ENCODE data around the gene FFAR2. TPM values are rescaled to one million over a fixed set of nuclear protein-coding genes. Genes with fewer than 3 reads are reported as not detected.
"Not testable (repeated sequence)": the region's sequence is repeated elsewhere in the genome, so short reads cannot be mapped to it uniquely, and the experiment has no call there.

FFAR2 gene
- total and polyA plus RNA-seq, 4 donors: 1.2 to 113 (median 4.4) TPM

DNA sequence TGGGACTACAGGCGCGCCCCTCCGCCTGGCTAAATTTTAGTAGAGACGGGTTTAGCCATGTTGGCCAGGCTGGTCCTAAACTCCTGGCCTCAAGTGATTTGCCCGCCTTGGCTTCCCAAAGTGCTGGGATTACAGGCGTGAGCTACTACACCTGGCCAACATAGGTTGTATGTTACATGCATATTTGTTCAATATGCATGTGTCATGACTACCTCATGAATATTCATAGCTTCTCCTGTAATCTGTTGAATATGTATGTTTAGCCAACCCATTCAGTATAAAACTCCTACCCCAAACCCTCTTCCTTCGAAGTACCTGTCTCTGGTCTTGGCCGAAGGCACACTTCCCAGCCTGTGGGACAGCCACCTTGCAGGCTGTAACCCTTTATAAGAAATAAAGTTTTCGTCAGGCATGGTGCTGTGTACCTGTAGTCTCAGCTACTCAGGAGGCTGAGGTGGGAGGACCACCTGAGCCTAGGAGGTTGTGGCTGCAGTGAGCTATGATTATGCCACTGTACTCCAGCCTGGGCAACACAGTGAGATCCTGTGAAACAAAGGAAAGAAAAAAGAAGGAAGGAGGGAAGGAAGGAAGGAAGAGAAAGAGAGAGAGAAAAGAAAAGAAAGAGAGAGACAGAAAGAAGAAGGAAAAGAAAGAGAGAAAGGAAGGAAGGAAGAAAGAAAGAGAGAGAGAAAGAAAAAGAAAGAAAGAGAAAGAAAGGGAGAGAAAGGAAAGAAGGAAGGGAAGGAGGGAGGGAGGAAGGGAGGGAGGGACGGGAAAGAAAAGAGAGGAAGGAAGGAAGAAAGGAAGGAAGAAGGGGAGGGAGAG is 47.9 kb upstream of the FFAR2 start:
- no peak for ATAC-seq (ENCODE audit: insufficient read depth, low FRiP score)
- H3K27ac ChIP-seq (ENCODE audit: low read depth in 1 of 2, low read length in 1 of 2): peak overlapping the region in 1 of 2 donors; percentile 17
- H3K9ac ChIP-seq (ENCODE audit: insufficient read depth in 1 of 2, low read length in 2 of 2): no peak overlapping the region
- peaks cover 0 to 5% (median 3%) of the 10 kb centered on the region in 5 donors for H3K4me1 ChIP-seq (ENCODE audit: control insufficient read depth in 5 of 5, insufficient read depth in 5 of 5, low read length in 5 of 5)
- no peaks in the 10 kb centered on the region for H3K9me3 ChIP-seq (ENCODE audit: control insufficient read depth in 4 of 4, insufficient read depth in 3 of 4, low read length in 3 of 4)
- WGBS, 2 donors: 80 to 82% methylated on average over 10 of the region's 10 CpGs
- DNase-seq: no peak
- no peak overlapping the region for H3K4me3 ChIP-seq
- no peaks in the 10 kb centered on the region for H3K36me3 ChIP-seq (ENCODE audit: control insufficient read depth in 4 of 4, insufficient read depth in 4 of 4, low read length in 4 of 4)
- TF ChIP-seq, protein P1, sequence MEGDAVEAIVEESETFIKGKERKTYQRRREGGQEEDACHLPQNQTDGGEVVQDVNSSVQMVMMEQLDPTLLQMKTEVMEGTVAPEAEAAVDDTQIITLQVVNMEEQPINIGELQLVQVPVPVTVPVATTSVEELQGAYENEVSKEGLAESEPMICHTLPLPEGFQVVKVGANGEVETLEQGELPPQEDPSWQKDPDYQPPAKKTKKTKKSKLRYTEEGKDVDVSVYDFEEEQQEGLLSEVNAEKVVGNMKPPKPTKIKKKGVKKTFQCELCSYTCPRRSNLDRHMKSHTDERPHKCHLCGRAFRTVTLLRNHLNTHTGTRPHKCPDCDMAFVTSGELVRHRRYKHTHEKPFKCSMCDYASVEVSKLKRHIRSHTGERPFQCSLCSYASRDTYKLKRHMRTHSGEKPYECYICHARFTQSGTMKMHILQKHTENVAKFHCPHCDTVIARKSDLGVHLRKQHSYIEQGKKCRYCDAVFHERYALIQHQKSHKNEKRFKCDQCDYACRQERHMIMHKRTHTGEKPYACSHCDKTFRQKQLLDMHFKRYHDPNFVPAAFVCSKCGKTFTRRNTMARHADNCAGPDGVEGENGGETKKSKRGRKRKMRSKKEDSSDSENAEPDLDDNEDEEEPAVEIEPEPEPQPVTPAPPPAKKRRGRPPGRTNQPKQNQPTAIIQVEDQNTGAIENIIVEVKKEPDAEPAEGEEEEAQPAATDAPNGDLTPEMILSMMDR (IDR thresholded peaks at IDR 0.05; ENCODE audit: control extremely low read depth, extremely low read depth): no peak
- H3K27me3 ChIP-seq (ENCODE audit: control insufficient read depth in 3 of 3, insufficient read depth in 3 of 3, low read length in 2 of 3): no peaks in the 10 kb centered on the region

DNA sequence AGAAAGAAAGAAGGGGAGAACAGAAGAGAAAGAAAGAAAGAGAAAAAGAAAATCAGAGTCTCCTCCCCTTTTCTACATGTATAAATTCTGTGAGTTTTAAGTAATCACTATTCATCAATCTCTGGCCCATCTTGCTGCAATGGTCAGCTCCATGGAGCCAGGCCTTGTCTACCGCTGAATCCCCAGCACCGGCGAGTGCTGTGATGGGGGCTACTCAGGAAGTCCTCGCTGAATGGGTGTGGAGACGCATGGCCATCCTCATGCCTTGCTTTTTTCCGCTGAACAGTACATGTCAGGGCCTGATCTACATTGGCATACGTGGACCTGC is 47.3 kb upstream of the FFAR2 start:
- ATAC-seq (ENCODE audit: insufficient read depth, low FRiP score): no peak
- H3K9ac ChIP-seq (ENCODE audit: insufficient read depth in 1 of 2, low read length in 2 of 2): no peak overlapping the region
- no peak overlapping the region for H3K27ac ChIP-seq (ENCODE audit: low read depth in 1 of 2, low read length in 1 of 2)
- no peaks in the 10 kb centered on the region for H3K27me3 ChIP-seq (ENCODE audit: control insufficient read depth in 3 of 3, insufficient read depth in 3 of 3, low read length in 2 of 3)
- H3K4me1 ChIP-seq (ENCODE audit: control insufficient read depth in 5 of 5, insufficient read depth in 5 of 5, low read length in 5 of 5): peaks cover 0 to 3% (median 3%) of the 10 kb centered on the region in 5 donors
- 95 to 98% methylated on average over 7 of the region's 7 CpGs for WGBS, 2 donors
- H3K9me3 ChIP-seq (ENCODE audit: control insufficient read depth in 4 of 4, insufficient read depth in 3 of 4, low read length in 3 of 4): no peaks in the 10 kb centered on the region
- no peaks in the 10 kb centered on the region for H3K36me3 ChIP-seq (ENCODE audit: control insufficient read depth in 4 of 4, insufficient read depth in 4 of 4, low read length in 4 of 4)
- no peak for DNase-seq
- TF ChIP-seq, protein P1 (IDR thresholded peaks at IDR 0.05; ENCODE audit: control extremely low read depth, extremely low read depth): no peak
- H3K4me3 ChIP-seq: no peak overlapping the region

DNA sequence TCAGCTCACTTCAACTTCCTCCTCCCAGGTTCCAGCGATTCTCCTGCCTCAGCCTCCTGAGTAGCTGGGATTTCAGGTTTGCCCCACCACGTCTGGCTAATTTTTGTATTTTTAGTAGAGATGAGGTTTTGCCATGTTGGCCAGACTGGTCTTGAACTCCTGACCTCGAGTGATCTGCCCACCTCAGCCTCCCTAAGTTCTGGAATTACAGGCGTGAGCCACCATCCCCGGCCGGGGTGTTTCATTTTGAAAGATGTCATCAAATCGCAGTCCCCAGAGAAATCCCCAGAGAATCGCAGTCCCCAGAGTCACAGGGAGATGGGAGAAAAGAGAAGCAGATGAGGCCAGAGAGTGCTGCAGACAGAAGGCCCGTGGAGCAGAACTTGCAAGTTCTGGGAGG is 46.6 kb upstream of the FFAR2 start:
- not testable (repeated sequence) for H3K27me3 ChIP-seq (ENCODE audit: control insufficient read depth in 3 of 3, insufficient read depth in 3 of 3, low read length in 2 of 3); H3K27ac ChIP-seq (ENCODE audit: low read depth in 1 of 2, low read length in 1 of 2); H3K36me3 ChIP-seq (ENCODE audit: control insufficient read depth in 4 of 4, insufficient read depth in 4 of 4, low read length in 4 of 4); H3K9ac ChIP-seq (ENCODE audit: insufficient read depth in 1 of 2, low read length in 2 of 2); ATAC-seq (ENCODE audit: insufficient read depth, low FRiP score); DNase-seq; H3K4me1 ChIP-seq (ENCODE audit: control insufficient read depth in 5 of 5, insufficient read depth in 5 of 5, low read length in 5 of 5); H3K9me3 ChIP-seq (ENCODE audit: control insufficient read depth in 4 of 4, insufficient read depth in 3 of 4, low read length in 3 of 4); H3K4me3 ChIP-seq
- WGBS, 2 donors: 88 to 92% methylated on average over 9 of the region's 9 CpGs

DNA sequence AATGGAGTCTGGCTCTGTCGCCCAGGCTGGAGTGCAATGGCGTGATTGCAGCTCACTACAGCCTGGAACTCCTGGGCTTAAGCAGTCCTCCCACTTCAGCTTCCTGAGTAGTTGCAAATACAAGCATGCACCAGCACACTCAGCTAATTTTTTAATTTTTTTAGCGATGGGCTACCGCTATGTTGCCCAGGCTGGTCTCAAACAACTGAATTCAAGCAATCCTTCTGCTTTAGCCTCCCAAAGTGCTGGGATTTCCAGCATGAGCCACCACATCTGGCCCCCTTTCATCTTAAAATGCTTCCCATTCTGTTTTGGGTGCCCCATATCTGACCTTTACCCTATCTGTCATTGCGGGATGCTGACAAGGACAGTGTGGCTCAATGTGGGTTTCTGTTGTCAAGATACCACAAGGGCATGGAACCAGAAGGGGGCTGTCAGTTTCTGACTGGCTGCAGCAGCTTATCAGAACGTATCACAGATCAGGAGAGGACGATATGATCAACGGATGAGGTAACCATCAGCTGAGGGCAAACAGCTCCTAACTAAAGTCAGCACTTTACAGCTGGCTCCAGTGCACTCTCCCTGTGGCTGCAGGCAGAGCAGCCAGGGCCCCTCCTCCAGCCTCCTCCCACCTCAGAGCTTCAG is 44.8 kb upstream of the FFAR2 start:
- Histone ChIP-seq H3K4me3 (no peak overlapping the region), H3K9ac (ENCODE audit: insufficient read depth in 1 of 2, low read length in 2 of 2) (no peak overlapping the region), H3K9me3 (ENCODE audit: control insufficient read depth in 4 of 4, insufficient read depth in 3 of 4, low read length in 3 of 4) (no peaks in the 10 kb centered on the region), H3K27me3 (ENCODE audit: control insufficient read depth in 3 of 3, insufficient read depth in 3 of 3, low read length in 2 of 3) (no peaks in the 10 kb centered on the region), H3K27ac (ENCODE audit: low read depth in 1 of 2, low read length in 1 of 2) (no peak overlapping the region), H3K36me3 (ENCODE audit: control insufficient read depth in 4 of 4, insufficient read depth in 4 of 4, low read length in 4 of 4) (no peaks in the 10 kb centered on the region), H3K4me1 (ENCODE audit: control insufficient read depth in 5 of 5, insufficient read depth in 5 of 5, low read length in 5 of 5) (peaks cover 0 to 3% (median 0%) of the 10 kb centered on the region in 5 donors)
- ATAC-seq (ENCODE audit: insufficient read depth, low FRiP score) (no peak), DNase-seq (no peak)
- TF ChIP-seq, protein P1 (IDR thresholded peaks at IDR 0.05; ENCODE audit: control extremely low read depth, extremely low read depth): no peak
- WGBS, 2 donors: 75 to 81% methylated on average over 8 of the region's 8 CpGs
